Left hindlimb (tissue), 1 donor: ENCODE measurements around the gene FGF18.
"Not testable (repeated sequence)": the region's sequence is repeated elsewhere in the genome, so short reads cannot be mapped to it uniquely, and the experiment has no call there.

Source experiments
- DNase-seq: peaks from one replicate; pipeline ENCODE4 v3.0.0-alpha.2; 2018

FGF18 gene

GRCh38 chr5:171401167-171401947 is 18.1 kb upstream of the FGF18 start:
- DNase-seq = no peak

- DNase-seq = not testable (repeated sequence)
These were observed 16.7 kb upstream of the FGF18 start for GRCh38 chr5:171402751-171403150.

- no peak for DNase-seq
These were observed 13.8 kb upstream of the FGF18 start for GRCh38 chr5:171405615-171406014.

- no peak for DNase-seq
These were observed 12.2 kb upstream of the FGF18 start for GRCh38 chr5:171407234-171407633.

GRCh38 chr5:171409164-171410136 is 10.0 kb upstream of the FGF18 start:
- no peak for DNase-seq

- DNase-seq = no peak
These were observed 9.3 kb upstream of the FGF18 start for GRCh38 chr5:171410181-171410580.

- DNase-seq = no peak
These were observed 7.3 kb upstream of the FGF18 start for GRCh38 chr5:171412186-171412585.

- DNase-seq = no peak
These were observed 6.1 kb upstream of the FGF18 start for GRCh38 chr5:171413153-171413910.

GRCh38 chr5:171413993-171414392 is 5.5 kb upstream of the FGF18 start:
- not testable (repeated sequence) for DNase-seq

- DNase-seq = no peak
These were observed 4.2 kb upstream of the FGF18 start for GRCh38 chr5:171415115-171415730.

GRCh38 chr5:171416160-171417049 is 3.0 kb upstream of the FGF18 start:
- no peak for DNase-seq

GRCh38 chr5:171418316-171418981 is 998 bp upstream of the FGF18 start:
- DNase-seq = peak; percentile 91

- peak; percentile 55 for DNase-seq
These were observed 412 bp downstream of the FGF18 start for GRCh38 chr5:171419688-171420430.

GRCh38 chr5:171420431-171421241 is 1.2 kb downstream of the FGF18 start:
- DNase-seq = peak; percentile 91

- no peak for DNase-seq
These were observed 2.1 kb downstream of the FGF18 start for GRCh38 chr5:171421331-171422262.

GRCh38 chr5:171422495-171422894 is 3.0 kb downstream of the FGF18 start:
- no peak for DNase-seq

GRCh38 chr5:171422902-171423663 is 3.6 kb downstream of the FGF18 start:
- DNase-seq = no peak
